OCI-LY3 (cell line): ENCODE measurements around the gene SAFB2.

Experiments
- H2AFZ ChIP-seq: fragments of 200-600, 300-600 bp; shearing (Covaris generic); 2 replicates; pipeline ENCODE4 v1.6.0; 2014; ENCODE audit warnings: antibody characterized with exemption, low read depth, low read length
- H3K27ac ChIP-seq: fragments of 200-600, 300-600 bp; sonication (generic); 2 replicates; pipeline ENCODE4 v1.5.1; 2014; ENCODE audit warnings: mild to moderate bottlenecking, low read length, moderate library complexity, mixed read lengths
- H3K27me3 ChIP-seq: fragments of 200-600, 300-600 bp; sonication (generic); 2 replicates; pipeline ENCODE4 v1.6.1; 2014; ENCODE audit warnings: low read depth, low read length, mixed read lengths
- H3K36me3 ChIP-seq: fragments of 200-600, 300-600 bp; sonication (generic); replicated peaks from 2 replicates; pipeline ENCODE3; 2014; ENCODE audit warnings: low read depth, low read length, mixed read lengths
- H3K4me1 ChIP-seq: fragments of 300-600, 200-600 bp; sonication (generic); 2 replicates; pipeline ENCODE4 v1.6.1; 2014; ENCODE audit warnings: low read length, mixed read lengths
- H3K4me2 ChIP-seq: fragments of 200-600, 300-600 bp; sonication (generic); 2 replicates; pipeline ENCODE4 v1.6.1; 2014; ENCODE audit warnings: low read length, mixed read lengths
- H3K4me3 ChIP-seq: fragments of 300-600, 200-600 bp; sonication (generic); 2 replicates; pipeline ENCODE4 v1.5.1; 2014; ENCODE audit warnings: antibody characterized with exemption, mild to moderate bottlenecking, low read length, moderate library complexity
- H3K79me2 ChIP-seq: fragments of 300-600, 200-600 bp; shearing (Covaris generic); 2 replicates; pipeline ENCODE4 v1.6.1; 2014; ENCODE audit warnings: mild to moderate bottlenecking, low read length, mixed read lengths
- H3K9ac ChIP-seq: fragments of 300-600, 200-600 bp; shearing (Covaris generic); 2 replicates; pipeline ENCODE4 v1.6.0; 2014; ENCODE audit warnings: mild to moderate bottlenecking, low read length, moderate library complexity
- H3K9me3 ChIP-seq: fragments of 200-600, 300-600 bp; shearing (Covaris generic); 2 replicates; pipeline ENCODE4 v1.6.1; 2014; ENCODE audit warnings: low read length, mixed read lengths; ENCODE audit not compliant: insufficient read depth
- H4K20me1 ChIP-seq: fragments of 200-600, 300-600 bp; sonication (generic); 2 replicates; pipeline ENCODE4 v1.6.1; 2016; ENCODE audit warnings: low read length, mixed read lengths; ENCODE audit not compliant: insufficient read depth
- CTCF ChIP-seq: fragments of 200-600, 300-600 bp; sonication (generic); IDR thresholded peaks from 2 replicates; pipeline ENCODE4 v1.5.1; 2014; ENCODE audit warnings: antibody characterized with exemption, low read length, low read depth
- EZH2phosphoT487 ChIP-seq: fragments of 200-600 bp; shearing (Covaris generic); IDR thresholded peaks from 2 replicates; pipeline ENCODE4 v1.6.1; 2018; ENCODE audit warnings: antibody characterized with exemption, mixed run types, low read depth

The SAFB2 gene

DNA sequence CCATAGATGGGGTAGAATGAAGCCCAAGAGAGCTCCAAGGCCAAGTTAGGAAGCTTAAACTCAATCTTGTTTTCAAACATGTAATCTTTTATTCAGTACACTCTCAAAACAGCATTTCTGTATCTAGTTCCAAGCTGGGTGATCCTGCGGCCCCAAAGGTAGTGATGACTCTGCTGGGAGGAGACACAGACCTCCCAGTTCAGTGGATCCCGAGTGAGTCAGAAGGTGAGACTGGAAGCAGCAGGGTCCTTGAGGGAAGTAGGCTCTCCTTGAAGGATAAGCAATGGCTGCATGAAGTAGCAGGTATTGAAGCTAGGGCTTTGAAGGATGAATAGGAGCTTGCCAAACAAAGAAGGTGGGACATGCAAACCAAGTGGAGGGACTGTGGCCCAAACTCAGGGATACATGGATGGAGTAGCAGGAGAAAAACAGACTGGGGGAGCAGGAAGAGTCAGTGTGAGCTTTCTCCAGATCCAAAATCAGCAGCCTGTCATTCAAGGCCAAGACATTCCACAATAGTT is 64.4 kb downstream of the SAFB2 start:
- no peak overlapping the region for H3K4me3 ChIP-seq

DNA sequence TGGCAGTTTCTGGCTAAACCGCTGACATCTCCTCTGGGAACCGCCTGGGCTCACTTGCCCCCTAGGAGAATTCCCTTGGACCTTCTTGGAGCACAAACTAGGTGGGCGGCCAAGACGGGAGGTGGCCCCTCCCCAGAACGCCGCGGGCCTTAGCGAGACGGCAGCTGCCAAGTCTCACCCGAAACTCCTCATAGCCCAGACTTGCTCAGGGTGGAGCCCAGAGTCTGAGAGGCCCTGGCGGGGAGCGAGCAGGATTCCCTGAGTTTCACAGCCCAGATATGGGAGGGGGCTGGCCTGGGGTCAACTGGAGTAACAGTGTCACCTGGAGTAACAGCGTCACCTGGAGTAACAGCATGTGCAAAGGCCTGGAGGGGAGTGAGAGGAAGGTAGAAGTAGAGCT is 64.9 kb downstream of the SAFB2 start:
- Histone ChIP-seq H3K27me3 (no peaks in the 10 kb centered on the region), H4K20me1 (no peaks in the 10 kb centered on the region), H2AFZ (no peak overlapping the region), H3K4me3 (no peak overlapping the region), H3K36me3 (no peaks in the 10 kb centered on the region), H3K4me2 (no peak overlapping the region), H3K4me1 (no peaks in the 10 kb centered on the region), H3K79me2 (no peaks in the 10 kb centered on the region), H3K27ac (no peak overlapping the region), H3K9ac (no peak overlapping the region), H3K9me3 (peaks cover 5% of the 10 kb centered on the region; the same call in 1 of the 2 replicates)
- TF ChIP-seq CTCF (no peak), EZH2phosphoT487 (no peak)

More for the DNA sequence above, 64.4 kb downstream of the SAFB2 start:
- H3K9ac ChIP-seq: no peak overlapping the region
- TF ChIP-seq CTCF (no peak), EZH2phosphoT487 (no peak)
- H2AFZ ChIP-seq: no peak overlapping the region
- H3K27me3 ChIP-seq: no peaks in the 10 kb centered on the region
- no peaks in the 10 kb centered on the region for H3K36me3 ChIP-seq
- no peak overlapping the region for H3K27ac ChIP-seq
- no peaks in the 10 kb centered on the region for H4K20me1 ChIP-seq
- H3K79me2 ChIP-seq: no peaks in the 10 kb centered on the region
- H3K4me2 ChIP-seq: no peak overlapping the region
- peaks cover 5% of the 10 kb centered on the region; the same call in 1 of the 2 replicates for H3K9me3 ChIP-seq
- H3K4me1 ChIP-seq: no peaks in the 10 kb centered on the region

- H3K36me3 ChIP-seq: no peaks in the 10 kb centered on the region
- no peak overlapping the region for H3K9ac ChIP-seq
- no peaks in the 10 kb centered on the region for H3K27me3 ChIP-seq
- H3K79me2 ChIP-seq: no peaks in the 10 kb centered on the region
- no peak overlapping the region for H2AFZ ChIP-seq
- no peak overlapping the region for H3K4me2 ChIP-seq
- TF ChIP-seq CTCF (no peak), EZH2phosphoT487 (no peak)
- no peaks in the 10 kb centered on the region for H3K9me3 ChIP-seq
- no peak overlapping the region for H3K4me3 ChIP-seq
- H3K4me1 ChIP-seq: no peaks in the 10 kb centered on the region
- H4K20me1 ChIP-seq: no peaks in the 10 kb centered on the region
- H3K27ac ChIP-seq: no peak overlapping the region
These were observed 67.7 kb downstream of the SAFB2 start for GRCh38 chr19:5554828-5555227.

DNA sequence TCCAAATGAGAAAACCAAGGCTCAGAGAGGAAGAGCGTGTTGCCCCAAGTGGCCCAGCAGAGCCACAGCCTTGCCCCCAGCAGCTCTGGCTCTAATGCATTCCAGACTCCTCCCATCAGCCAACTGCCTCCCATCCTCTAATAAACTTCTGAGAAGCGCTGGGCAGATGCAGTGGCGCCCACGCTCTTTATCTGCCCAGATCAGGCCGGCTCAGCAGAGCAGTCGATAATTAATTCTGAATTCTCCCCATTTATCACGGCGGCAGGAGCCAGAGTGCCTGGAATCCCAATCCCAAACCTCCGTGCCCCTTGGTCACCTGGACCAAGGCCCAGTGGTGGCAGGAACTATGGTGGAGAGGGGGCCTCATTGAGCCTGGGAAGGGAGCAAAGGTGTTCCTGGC is 68.7 kb downstream of the SAFB2 start:
- Histone ChIP-seq H3K9ac (no peak overlapping the region), H3K4me1 (no peaks in the 10 kb centered on the region), H2AFZ (no peak overlapping the region), H3K4me2 (no peak overlapping the region), H4K20me1 (no peaks in the 10 kb centered on the region), H3K36me3 (no peaks in the 10 kb centered on the region), H3K27me3 (no peaks in the 10 kb centered on the region), H3K27ac (no peak overlapping the region), H3K9me3 (no peaks in the 10 kb centered on the region), H3K79me2 (no peaks in the 10 kb centered on the region), H3K4me3 (no peak overlapping the region)
- TF ChIP-seq EZH2phosphoT487: no peak
- no peak for TF ChIP-seq CTCF
